OCI-LY7 (cell line): ENCODE results near the gene NHLH2. TPM values are rescaled to one million over a fixed set of nuclear protein-coding genes. Genes with fewer than 3 reads are reported as not detected.

Experiments
- BruUV-seq: library from RNA; stranded (reverse); fragments of 400-500 nt; replicated peaks from 2 replicates; lab custom pipeline; 2021; lab: Mats Ljungman, UMichigan
- CTCF ChIA-PET: fragments of 300-600 bp; sonication (Branson Sonifier 250); formaldehyde crosslinking; loops from one replicate; lab custom pipeline; 2022; ENCODE audit warnings: antibody characterized with exemption; ENCODE audit not compliant: unreplicated experiment; lab: Charles Lee
- POLR2A ChIA-PET: fragments of 300-600 bp; sonication (Branson Sonifier 250); formaldehyde crosslinking; loops from one replicate; lab custom pipeline; 2022; ENCODE audit warnings: antibody characterized with exemption; lab: Charles Lee
- DNase-seq: peaks from one replicate; pipeline ENCODE4 v3.0.0-alpha.2; 2015; ENCODE audit warnings: low spot score
- H2AFZ ChIP-seq: fragments of 200-600 bp; sonication (generic), shearing (Covaris generic); 2 replicates; pipeline ENCODE4 v1.6.1; 2014; ENCODE audit warnings: mild to moderate bottlenecking, antibody characterized with exemption, low read length, moderate library complexity
- H3K27ac ChIP-seq: fragments of 200-600 bp; sonication (generic); 2 replicates; pipeline ENCODE4 v1.5.1; 2014; ENCODE audit warnings: mixed run types, low read depth, mild to moderate bottlenecking, moderate library complexity, low read length, inconsistent platforms; ENCODE audit not compliant: poor library complexity, severe bottlenecking
- H3K36me3 ChIP-seq: fragments of 200-600 bp; sonication (generic); 2 replicates; pipeline ENCODE4 v1.6.1; 2014; ENCODE audit warnings: mild to moderate bottlenecking, antibody characterized with exemption, low read length, moderate library complexity, mixed read lengths; ENCODE audit not compliant: insufficient read depth
- H3K4me1 ChIP-seq: fragments of 200-600 bp; sonication (generic); 2 replicates; pipeline ENCODE4 v1.5.1; 2014; ENCODE audit warnings: mild to moderate bottlenecking, low read length; ENCODE audit not compliant: insufficient read depth, poor library complexity, severe bottlenecking
- H3K4me2 ChIP-seq: fragments of 200-600 bp; sonication (generic); 2 replicates; pipeline ENCODE4 v1.6.1; 2014; ENCODE audit warnings: mild to moderate bottlenecking, low read length
- H3K4me3 ChIP-seq: fragments of 200-600 bp; sonication (generic); 2 replicates; pipeline ENCODE4 v1.5.1; 2014; ENCODE audit warnings: mild to moderate bottlenecking, low read depth, low read length; ENCODE audit not compliant: poor library complexity, severe bottlenecking
- H3K79me2 ChIP-seq: fragments of 200-600 bp; sonication (generic); 2 replicates; pipeline ENCODE4 v1.6.1; 2016; ENCODE audit warnings: low read depth, mild to moderate bottlenecking, low read length, moderate library complexity, mixed read lengths; ENCODE audit not compliant: insufficient read depth
- H3K9me2 ChIP-seq: fragments of 200-600 bp; sonication (generic); 2 replicates; pipeline ENCODE4 v1.6.1; 2016; ENCODE audit warnings: mild to moderate bottlenecking, low read length, mixed read lengths; ENCODE audit not compliant: insufficient read depth
- H3K9me3 ChIP-seq: fragments of 200-600 bp; sonication (generic); 2 replicates; pipeline ENCODE4 v1.6.1; 2014; ENCODE audit warnings: mild to moderate bottlenecking, mixed run types, low read length, mixed read lengths
- H4K20me1 ChIP-seq: fragments of 200-600 bp; sonication (generic); 2 replicates; pipeline ENCODE4 v1.6.1; 2014; ENCODE audit warnings: mild to moderate bottlenecking, antibody characterized with exemption, low read length, moderate library complexity, mixed read lengths; ENCODE audit not compliant: insufficient read depth
- CTCF ChIP-seq: fragments of 200-600 bp; sonication (generic); conservative IDR thresholded peaks from 2 replicates; pipeline ENCODE4 v1.5.1; 2014; ENCODE audit warnings: mild to moderate bottlenecking, antibody characterized with exemption, low read length, moderate library complexity, mixed read lengths
- EZH2phosphoT487 ChIP-seq: fragments of 200-600 bp; sonication (generic); IDR thresholded peaks from 2 replicates; pipeline ENCODE4 v1.6.1; 2018; ENCODE audit warnings: low read depth, borderline replicate concordance, mild to moderate bottlenecking, mixed run types, antibody characterized with exemption, low read length, moderate library complexity, mixed read lengths
- intact Hi-C: fragments of 100-400 bp; cut with micrococcal nuclease; formaldehyde crosslinking; loops from one replicate; pipeline ENCODE4 v1.10.0; 2022; ENCODE audit not compliant: unreplicated experiment
- total RNA-seq, 2 experiments: library from RNA; depleted of rRNA in 1 of 2; stranded (reverse); fragments of >200 nt in 1 of 2; shearing (Covaris generic) in 1 of 2; gene quantifications; 2 replicates each; pipeline ENCODE4 v1.2.3, GENCODE V29; 2014 to 2022

The NHLH2 gene
- total RNA-seq, 2 experiments from 2014 or later, result not detected

GRCh38 chr1:115791816-115792215 lies 49.1 kb downstream of the NHLH2 start:
- Histone ChIP-seq H3K4me3 (no peak overlapping the region), H3K9me3 (no peaks in the 10 kb centered on the region), H3K9me2 (no peaks in the 10 kb centered on the region), H3K4me2 (no peak overlapping the region), H4K20me1 (no peaks in the 10 kb centered on the region), H3K27ac (no peak overlapping the region), H2AFZ (no peak overlapping the region), H3K4me1 (no peaks in the 10 kb centered on the region), H3K36me3 (no peaks in the 10 kb centered on the region), H3K79me2 (no peaks in the 10 kb centered on the region)
- ChIA-PET POLR2A (no interaction called here), CTCF (no interaction called here)
- no peak for DNase-seq
- intact Hi-C loops, result no loop called here
- TF ChIP-seq EZH2phosphoT487 (no peak), CTCF (no peak)
- BruUV-seq, result no TSS peak

GRCh38 chr1:115790846-115791245 lies 50.1 kb downstream of the NHLH2 start:
- Histone ChIP-seq H3K79me2 (no peaks in the 10 kb centered on the region), H2AFZ (no peak overlapping the region), H3K9me2 (no peaks in the 10 kb centered on the region), H3K9me3 (no peaks in the 10 kb centered on the region), H3K4me1 (no peaks in the 10 kb centered on the region), H3K4me2 (no peak overlapping the region), H4K20me1 (no peaks in the 10 kb centered on the region), H3K36me3 (no peaks in the 10 kb centered on the region), H3K27ac (no peak overlapping the region), H3K4me3 (no peak overlapping the region)
- ChIA-PET CTCF (no interaction called here), POLR2A (no interaction called here)
- intact Hi-C loops, result no loop called here
- BruUV-seq, result no TSS peak
- no peak for DNase-seq
- TF ChIP-seq EZH2phosphoT487 (no peak), CTCF (no peak)

- intact Hi-C loops, result no loop called here
- Histone ChIP-seq H2AFZ (no peak overlapping the region), H3K4me2 (no peak overlapping the region), H3K27ac (no peak overlapping the region), H3K9me3 (no peaks in the 10 kb centered on the region), H3K9me2 (no peaks in the 10 kb centered on the region), H3K36me3 (no peaks in the 10 kb centered on the region), H3K4me3 (no peak overlapping the region), H3K79me2 (no peaks in the 10 kb centered on the region), H4K20me1 (no peaks in the 10 kb centered on the region), H3K4me1 (no peaks in the 10 kb centered on the region)
- TF ChIP-seq CTCF (no peak), EZH2phosphoT487 (no peak)
- no TSS peak for BruUV-seq
- POLR2A ChIA-PET, result no interaction called here
- no peak for DNase-seq
- CTCF ChIA-PET, result no interaction called here
These were observed 50.6 kb downstream of the NHLH2 start for GRCh38 chr1:115790356-115790755.

Other genes starting within 250 kb of the NHLH2 start
- not detected in 2 replicates for gene VANGL1, start 199.2 kb downstream of the NHLH2 start, total RNA-seq (2014; rRNA removed; shearing (Covaris generic))
- gene VANGL1, start 199.2 kb downstream of the NHLH2 start, total RNA-seq (2022), result 1.2 TPM in 2 replicates
- gene CASQ2, start 72.4 kb downstream of the NHLH2 start, total RNA-seq (2014; rRNA removed; shearing (Covaris generic)), result not detected in 2 replicates
- gene CASQ2, start 72.4 kb downstream of the NHLH2 start, total RNA-seq (2022), result not detected in 2 replicates
- gene SLC22A15, start 135.4 kb upstream of the NHLH2 start, total RNA-seq (2014; rRNA removed; shearing (Covaris generic)), result 0.82 and 1.0 TPM in 2 replicates
- 2.8 and 3.3 TPM in 2 replicates for gene SLC22A15, start 135.4 kb upstream of the NHLH2 start, total RNA-seq (2022)